ENCODE data around the gene PPP6R2. TPM values are rescaled to one million over a fixed set of nuclear protein-coding genes. Genes with fewer than 3 reads are reported as not detected.

PPP6R2 gene
- total RNA-seq, 1 donor from 2014 or later, result 87.9 TPM

- Mint-ChIP-seq H3K27me3 (no peaks in the 10 kb centered on the region), H3K36me3 (ENCODE audit: insufficient read depth) (peaks cover 20% of the 10 kb centered on the region), H3K4me3 (ENCODE audit: low read depth) (no peak overlapping the region), H3K27ac (no peak overlapping the region), H3K4me1 (ENCODE audit: low read depth) (no peaks in the 10 kb centered on the region), H3K9me3 (ENCODE audit: low read depth) (no peaks in the 10 kb centered on the region)
- TF ChIP-seq CTCF (IDR thresholded peaks at IDR 0.05; ENCODE audit: unreplicated experiment), result no peak
- no peak for DNase-seq (ENCODE audit: low spot score, unreplicated experiment)
These were observed 73.9 kb downstream of the PPP6R2 start for GRCh38 chr22:50416996-50417395.

GRCh38 chr22:50417411-50418210 is 74.5 kb downstream of the PPP6R2 start:
- Mint-ChIP-seq H3K4me3 (ENCODE audit: low read depth) (no peak overlapping the region), H3K27ac (no peak overlapping the region)

GRCh38 chr22:50418624-50419023 is 75.5 kb downstream of the PPP6R2 start:
- Mint-ChIP-seq H3K27me3 (no peaks in the 10 kb centered on the region), H3K36me3 (ENCODE audit: insufficient read depth) (peaks cover 21% of the 10 kb centered on the region), H3K27ac (no peak overlapping the region), H3K4me3 (ENCODE audit: low read depth) (no peak overlapping the region), H3K4me1 (ENCODE audit: low read depth) (no peaks in the 10 kb centered on the region), H3K9me3 (ENCODE audit: low read depth) (no peaks in the 10 kb centered on the region)
- no peak for TF ChIP-seq CTCF (IDR thresholded peaks at IDR 0.05; ENCODE audit: unreplicated experiment)
- no peak for DNase-seq (ENCODE audit: low spot score, unreplicated experiment)

More at GRCh38 chr22:50417411-50418210, 74.5 kb downstream of the PPP6R2 start:
- Mint-ChIP-seq H3K9me3 (ENCODE audit: low read depth) (no peaks in the 10 kb centered on the region), H3K36me3 (ENCODE audit: insufficient read depth) (peaks cover 20% of the 10 kb centered on the region), H3K4me1 (ENCODE audit: low read depth) (no peaks in the 10 kb centered on the region), H3K27me3 (no peaks in the 10 kb centered on the region)
- no peak for DNase-seq (ENCODE audit: low spot score, unreplicated experiment)
- TF ChIP-seq CTCF (IDR thresholded peaks at IDR 0.05; ENCODE audit: unreplicated experiment), result no peak

- TF ChIP-seq CTCF (IDR thresholded peaks at IDR 0.05; ENCODE audit: unreplicated experiment), result no peak
- Mint-ChIP-seq H3K27me3 (no peaks in the 10 kb centered on the region), H3K4me1 (ENCODE audit: low read depth) (no peaks in the 10 kb centered on the region), H3K27ac (no peak overlapping the region), H3K4me3 (ENCODE audit: low read depth) (no peak overlapping the region), H3K36me3 (ENCODE audit: insufficient read depth) (peaks cover 20% of the 10 kb centered on the region), H3K9me3 (ENCODE audit: low read depth) (no peaks in the 10 kb centered on the region)
- DNase-seq (ENCODE audit: low spot score, unreplicated experiment), result no peak
These were observed 76.0 kb downstream of the PPP6R2 start for GRCh38 chr22:50419116-50419515.

GRCh38 chr22:50420015-50420414 is 76.9 kb downstream of the PPP6R2 start:
- peaks cover 24% of the 10 kb centered on the region for H3K36me3 Mint-ChIP-seq (ENCODE audit: insufficient read depth)

More at GRCh38 chr22:50420015-50420414, 76.9 kb downstream of the PPP6R2 start:
- Mint-ChIP-seq H3K4me1 (ENCODE audit: low read depth) (no peaks in the 10 kb centered on the region), H3K27me3 (no peaks in the 10 kb centered on the region), H3K4me3 (ENCODE audit: low read depth) (no peak overlapping the region), H3K27ac (peak overlapping the region; percentile 29), H3K9me3 (ENCODE audit: low read depth) (no peaks in the 10 kb centered on the region)
- DNase-seq (ENCODE audit: low spot score, unreplicated experiment), result no peak
- no peak for TF ChIP-seq CTCF (IDR thresholded peaks at IDR 0.05; ENCODE audit: unreplicated experiment)
